ENCODE measurements around the gene VEZF1. TPM values are rescaled to one million over a fixed set of nuclear protein-coding genes. Genes with fewer than 3 reads are reported as not detected.

Gene VEZF1
- total and polyA plus RNA-seq, 2 donors (not counting 1 experiment from before 2014, with no cell fraction given) = 43.9 to 51.2 TPM

DNA sequence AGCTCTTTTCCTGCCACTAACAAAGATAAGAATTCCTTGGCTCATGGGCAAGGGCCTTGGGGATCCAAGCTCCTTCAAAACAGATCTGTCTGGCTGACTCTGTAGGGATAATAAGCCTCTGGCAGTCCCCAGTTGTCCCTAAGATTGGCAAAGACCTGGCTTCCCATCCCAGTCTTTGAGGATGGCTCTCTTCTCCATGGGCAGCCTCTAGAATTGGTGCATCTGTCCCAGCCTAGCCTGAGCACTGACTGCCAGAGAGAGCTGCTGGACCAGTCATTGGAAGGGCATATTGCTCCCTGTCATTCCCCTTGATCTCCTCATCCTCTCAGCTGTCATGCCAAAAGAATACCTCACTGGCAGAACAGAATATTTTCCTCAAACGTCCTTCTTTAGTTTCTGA lies 19.6 kb downstream of the VEZF1 start:
- Histone ChIP-seq H3K36me3 (ENCODE audit: control insufficient read depth, insufficient read depth, low read length) (no peaks in the 10 kb centered on the region), H3K4me2 (ENCODE audit: extremely low read depth, insufficient read depth, low read length) (no peak overlapping the region), H3K9ac (ENCODE audit: insufficient read depth, low read length) (no peak overlapping the region), H2AFZ (ENCODE audit: low read length) (no peak overlapping the region), H3K27me3 (ENCODE audit: control insufficient read depth, insufficient read depth, low read length) (no peaks in the 10 kb centered on the region), H3K9me3 (ENCODE audit: control insufficient read depth, insufficient read depth, low read depth, low read length) (no peaks in the 10 kb centered on the region), H3K27ac (ENCODE audit: insufficient read depth, low read length) (no peak overlapping the region), H3K4me1 (ENCODE audit: control insufficient read depth, extremely low read depth, insufficient read depth, low read length) (no peaks in the 10 kb centered on the region), H3K79me2 (ENCODE audit: control insufficient read depth, insufficient read depth, low read length) (no peaks in the 10 kb centered on the region), H4K20me1 (ENCODE audit: control insufficient read depth, extremely low read depth, insufficient read depth, low read length) (no peaks in the 10 kb centered on the region), H3K4me3 (replicated peaks in 1 of 4; ENCODE audit: control extremely low read depth in 1 of 4, insufficient read depth in 1 of 4, low read depth in 3 of 4, low read length in 4 of 4) (no peak overlapping the region)
- TF ChIP-seq EZH2 (IDR thresholded peaks at IDR 0.05; ENCODE audit: low read length, missing control alignments) = no peak
- TF ChIP-seq, protein P1, sequence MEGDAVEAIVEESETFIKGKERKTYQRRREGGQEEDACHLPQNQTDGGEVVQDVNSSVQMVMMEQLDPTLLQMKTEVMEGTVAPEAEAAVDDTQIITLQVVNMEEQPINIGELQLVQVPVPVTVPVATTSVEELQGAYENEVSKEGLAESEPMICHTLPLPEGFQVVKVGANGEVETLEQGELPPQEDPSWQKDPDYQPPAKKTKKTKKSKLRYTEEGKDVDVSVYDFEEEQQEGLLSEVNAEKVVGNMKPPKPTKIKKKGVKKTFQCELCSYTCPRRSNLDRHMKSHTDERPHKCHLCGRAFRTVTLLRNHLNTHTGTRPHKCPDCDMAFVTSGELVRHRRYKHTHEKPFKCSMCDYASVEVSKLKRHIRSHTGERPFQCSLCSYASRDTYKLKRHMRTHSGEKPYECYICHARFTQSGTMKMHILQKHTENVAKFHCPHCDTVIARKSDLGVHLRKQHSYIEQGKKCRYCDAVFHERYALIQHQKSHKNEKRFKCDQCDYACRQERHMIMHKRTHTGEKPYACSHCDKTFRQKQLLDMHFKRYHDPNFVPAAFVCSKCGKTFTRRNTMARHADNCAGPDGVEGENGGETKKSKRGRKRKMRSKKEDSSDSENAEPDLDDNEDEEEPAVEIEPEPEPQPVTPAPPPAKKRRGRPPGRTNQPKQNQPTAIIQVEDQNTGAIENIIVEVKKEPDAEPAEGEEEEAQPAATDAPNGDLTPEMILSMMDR (conservative IDR thresholded peaks at IDR 0.05 in 1 of 2, IDR thresholded peaks at IDR 0.05 in 1 of 2; ENCODE audit: low read depth in 1 of 2, low read length in 2 of 2) = no peak
- DNase-seq (ENCODE audit: low read depth in 2 of 2) = no peak

DNA sequence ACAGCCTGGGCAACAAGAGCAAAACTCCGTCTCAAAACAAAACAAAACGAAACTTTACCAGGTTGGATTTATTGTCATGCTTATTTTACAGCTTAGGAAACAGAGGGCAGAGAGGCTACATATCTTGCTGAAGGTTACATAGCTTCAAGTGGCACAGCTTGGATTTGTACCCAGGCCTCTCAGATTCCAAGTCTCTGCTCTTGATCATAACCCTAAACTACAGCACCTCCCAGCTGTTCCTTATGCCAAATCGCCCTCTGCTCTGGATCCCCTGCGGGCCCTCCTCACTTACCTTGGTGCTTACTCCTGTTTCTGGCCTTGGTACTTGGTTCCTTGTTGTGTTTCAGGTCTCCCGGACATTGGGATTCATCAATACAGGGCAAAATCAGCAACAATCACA lies 21.2 kb downstream of the VEZF1 start:
- no peak overlapping the region for H3K27ac ChIP-seq (ENCODE audit: insufficient read depth, low read length)
- H3K9me3 ChIP-seq (ENCODE audit: control insufficient read depth, insufficient read depth, low read depth, low read length) = no peaks in the 10 kb centered on the region
- H3K4me1 ChIP-seq (ENCODE audit: control insufficient read depth, extremely low read depth, insufficient read depth, low read length) = no peaks in the 10 kb centered on the region
- no peak for TF ChIP-seq EZH2 (IDR thresholded peaks at IDR 0.05; ENCODE audit: low read length, missing control alignments)
- TF ChIP-seq, protein P1 (conservative IDR thresholded peaks at IDR 0.05 in 1 of 2, IDR thresholded peaks at IDR 0.05 in 1 of 2; ENCODE audit: low read depth in 1 of 2, low read length in 2 of 2) = no peak
- H3K9ac ChIP-seq (ENCODE audit: insufficient read depth, low read length) = no peak overlapping the region
- no peaks in the 10 kb centered on the region for H3K36me3 ChIP-seq (ENCODE audit: control insufficient read depth, insufficient read depth, low read length)
- H3K4me2 ChIP-seq (ENCODE audit: extremely low read depth, insufficient read depth, low read length) = no peak overlapping the region
- H4K20me1 ChIP-seq (ENCODE audit: control insufficient read depth, extremely low read depth, insufficient read depth, low read length) = no peaks in the 10 kb centered on the region
- DNase-seq (ENCODE audit: low read depth in 2 of 2) = no peak
- no peaks in the 10 kb centered on the region for H3K79me2 ChIP-seq (ENCODE audit: control insufficient read depth, insufficient read depth, low read length)
- H2AFZ ChIP-seq (ENCODE audit: low read length) = no peak overlapping the region
- H3K4me3 ChIP-seq (replicated peaks in 1 of 4; ENCODE audit: control extremely low read depth in 1 of 4, insufficient read depth in 1 of 4, low read depth in 3 of 4, low read length in 4 of 4) = no peak overlapping the region
- H3K27me3 ChIP-seq (ENCODE audit: control insufficient read depth, insufficient read depth, low read length) = no peaks in the 10 kb centered on the region

DNA sequence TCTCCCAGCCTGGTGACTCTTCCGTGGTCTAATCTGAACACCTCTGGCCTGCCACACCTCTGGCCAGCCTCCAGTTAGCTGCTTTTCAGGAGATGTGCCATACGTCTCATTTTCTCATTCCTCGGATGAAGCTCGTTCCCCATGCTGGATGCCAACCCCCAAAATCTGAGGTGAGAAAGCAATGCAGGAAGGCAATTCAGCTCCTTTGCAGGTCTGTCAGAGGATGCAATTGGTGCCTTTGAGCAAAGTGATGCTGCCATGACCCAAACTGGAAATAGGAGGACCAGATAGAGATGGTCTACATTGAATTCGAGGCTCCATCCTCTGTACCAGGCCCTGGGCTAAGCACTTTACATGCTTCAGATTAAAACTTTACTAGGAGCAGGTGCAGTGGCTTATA lies 21.8 kb downstream of the VEZF1 start:
- TF ChIP-seq EZH2 (IDR thresholded peaks at IDR 0.05; ENCODE audit: low read length, missing control alignments) = no peak
- TF ChIP-seq, protein P1 (conservative IDR thresholded peaks at IDR 0.05 in 1 of 2, IDR thresholded peaks at IDR 0.05 in 1 of 2; ENCODE audit: low read depth in 1 of 2, low read length in 2 of 2) = no peak
- no peak overlapping the region for H3K4me3 ChIP-seq (replicated peaks in 1 of 4; ENCODE audit: control extremely low read depth in 1 of 4, insufficient read depth in 1 of 4, low read depth in 3 of 4, low read length in 4 of 4)
- no peaks in the 10 kb centered on the region for H3K4me1 ChIP-seq (ENCODE audit: control insufficient read depth, extremely low read depth, insufficient read depth, low read length)
- DNase-seq (ENCODE audit: low read depth in 2 of 2) = no peak
- H3K9ac ChIP-seq (ENCODE audit: insufficient read depth, low read length) = no peak overlapping the region
- H4K20me1 ChIP-seq (ENCODE audit: control insufficient read depth, extremely low read depth, insufficient read depth, low read length) = no peaks in the 10 kb centered on the region
- H3K79me2 ChIP-seq (ENCODE audit: control insufficient read depth, insufficient read depth, low read length) = no peaks in the 10 kb centered on the region
- no peaks in the 10 kb centered on the region for H3K9me3 ChIP-seq (ENCODE audit: control insufficient read depth, insufficient read depth, low read depth, low read length)
- H2AFZ ChIP-seq (ENCODE audit: low read length) = no peak overlapping the region
- H3K27me3 ChIP-seq (ENCODE audit: control insufficient read depth, insufficient read depth, low read length) = no peaks in the 10 kb centered on the region
- H3K36me3 ChIP-seq (ENCODE audit: control insufficient read depth, insufficient read depth, low read length) = no peaks in the 10 kb centered on the region
- H3K27ac ChIP-seq (ENCODE audit: insufficient read depth, low read length) = no peak overlapping the region
- no peak overlapping the region for H3K4me2 ChIP-seq (ENCODE audit: extremely low read depth, insufficient read depth, low read length)
